HG03520 (cell line): ENCODE measurements around the gene DSCAML1.
"Not testable (repeated sequence)": the region's sequence is repeated elsewhere in the genome, so short reads cannot be mapped to it uniquely, and the experiment has no call there.

Experiments used
- ATAC-seq: cut with Tn5 transposase; IDR thresholded peaks from one replicate; pipeline ENCODE4 v1.9.1; 2021; ENCODE audit warnings: mild to moderate bottlenecking, moderate library complexity; ENCODE audit not compliant: unreplicated experiment

DSCAML1 gene

GRCh38 chr11:117461396-117462182 is 335.4 kb downstream of the DSCAML1 start:
- no peak for ATAC-seq

- ATAC-seq: no peak
Measured at GRCh38 chr11:117459979-117460300, 337.1 kb downstream of the DSCAML1 start.

DNA sequence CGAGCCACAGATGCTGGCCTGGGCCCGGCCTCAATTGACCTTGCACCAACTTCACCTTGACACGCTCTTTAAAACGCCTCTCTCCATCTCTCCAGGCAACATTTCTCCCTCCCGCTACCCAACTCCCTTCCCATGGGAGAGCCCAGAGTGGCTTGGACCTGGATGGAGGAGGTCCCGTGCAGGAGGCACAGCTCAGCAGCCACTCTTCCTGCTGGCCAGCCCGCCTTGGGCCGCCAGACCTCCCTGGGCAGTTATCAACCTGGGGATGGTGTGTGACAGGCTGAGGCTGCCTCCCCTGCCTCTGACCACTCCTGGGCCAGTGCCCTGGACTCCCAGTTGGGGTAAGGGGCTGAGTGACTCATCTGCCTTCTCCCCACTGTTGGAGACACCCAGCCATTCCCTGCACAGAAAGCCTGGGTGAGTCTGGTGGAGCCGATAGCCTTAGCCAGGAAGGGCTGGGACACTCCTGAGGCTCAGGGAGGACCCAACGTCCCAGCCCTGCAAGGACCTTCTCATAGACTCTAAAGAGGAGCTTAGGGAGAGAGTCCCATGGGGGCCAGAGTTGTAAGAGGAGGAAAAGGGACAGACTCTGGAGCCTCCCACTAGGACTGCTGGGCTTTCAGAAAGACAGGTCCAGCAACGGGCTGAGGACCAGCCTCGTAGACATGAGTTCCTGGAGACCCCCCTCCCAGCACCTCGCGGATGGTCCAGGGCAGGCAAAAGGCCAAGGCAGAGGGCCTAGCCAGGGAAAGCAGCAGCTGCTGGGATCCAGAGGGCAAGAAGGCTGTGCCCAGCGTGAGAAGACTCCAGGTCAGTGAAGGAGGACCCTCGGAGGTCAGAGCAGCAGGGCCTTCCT is 337.7 kb downstream of the DSCAML1 start:
- ATAC-seq: no peak

GRCh38 chr11:117458275-117459122 is 338.5 kb downstream of the DSCAML1 start:
- no peak for ATAC-seq

DNA sequence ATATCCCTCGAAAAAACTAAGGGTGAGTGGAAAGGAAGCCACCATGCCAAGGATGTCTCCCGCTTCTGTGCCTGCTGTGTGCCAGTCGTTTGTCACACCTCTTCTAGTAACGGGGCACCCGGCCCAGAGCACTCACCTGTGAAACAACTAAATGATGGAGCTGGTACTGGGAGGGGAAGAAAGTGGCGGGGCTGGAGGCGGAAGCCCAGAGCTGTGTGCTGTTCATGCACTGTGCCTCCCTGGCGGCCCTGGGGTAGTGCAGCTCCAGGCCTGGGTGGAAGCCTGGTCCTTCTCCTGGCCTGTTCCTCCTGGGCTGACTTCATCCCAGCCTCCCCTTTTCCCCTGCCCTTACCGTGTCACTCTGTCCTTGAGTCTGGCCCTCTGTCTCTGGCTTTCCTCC is 339.2 kb downstream of the DSCAML1 start:
- ATAC-seq: no peak

- no peak for ATAC-seq
Measured at GRCh38 chr11:117457031-117457785, 339.8 kb downstream of the DSCAML1 start.

GRCh38 chr11:117456721-117457029 is 340.3 kb downstream of the DSCAML1 start:
- not testable (repeated sequence) for ATAC-seq

DNA sequence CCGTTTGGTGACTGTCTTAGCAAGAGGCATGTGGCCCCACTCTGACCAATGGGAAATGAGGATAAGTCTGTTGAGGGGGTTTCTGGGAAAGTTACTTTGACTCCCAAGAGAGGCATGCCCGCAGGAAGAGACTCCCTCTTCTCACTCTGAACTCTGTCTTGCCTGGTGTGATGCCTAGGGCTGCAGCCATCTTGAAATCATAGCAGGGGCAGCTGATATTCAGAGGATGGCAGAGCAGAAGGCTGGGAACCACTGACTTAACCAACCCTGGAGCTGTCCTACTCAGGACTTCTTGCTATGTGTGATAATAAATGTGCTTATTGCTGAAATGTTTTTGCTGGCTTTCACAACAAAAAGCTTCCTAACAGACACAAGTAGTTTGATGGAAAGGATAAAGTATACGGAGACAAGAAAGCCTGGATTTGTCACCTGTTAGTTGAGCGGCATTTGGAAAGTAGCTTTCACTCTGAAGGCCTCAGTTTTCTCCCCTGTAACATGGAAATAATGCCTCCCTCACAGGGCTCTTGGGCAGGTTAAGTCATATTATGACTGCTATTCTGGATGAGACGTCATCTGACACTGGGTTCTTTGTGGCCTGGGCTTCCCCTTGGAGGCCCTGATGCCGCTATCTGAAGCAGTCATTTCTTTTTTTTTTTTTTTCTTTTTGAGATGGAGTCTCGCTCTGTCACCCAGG is 340.8 kb downstream of the DSCAML1 start:
- ATAC-seq: peak; percentile 68

GRCh38 chr11:117454564-117454917 is 342.5 kb downstream of the DSCAML1 start:
- no peak for ATAC-seq

- no peak for ATAC-seq
Measured at GRCh38 chr11:117453886-117454563, 343.0 kb downstream of the DSCAML1 start.

- ATAC-seq: no peak
Measured at GRCh38 chr11:117449111-117449693, 347.8 kb downstream of the DSCAML1 start.

- ATAC-seq: no peak
Measured at GRCh38 chr11:117444711-117445658, 352.0 kb downstream of the DSCAML1 start.

DNA sequence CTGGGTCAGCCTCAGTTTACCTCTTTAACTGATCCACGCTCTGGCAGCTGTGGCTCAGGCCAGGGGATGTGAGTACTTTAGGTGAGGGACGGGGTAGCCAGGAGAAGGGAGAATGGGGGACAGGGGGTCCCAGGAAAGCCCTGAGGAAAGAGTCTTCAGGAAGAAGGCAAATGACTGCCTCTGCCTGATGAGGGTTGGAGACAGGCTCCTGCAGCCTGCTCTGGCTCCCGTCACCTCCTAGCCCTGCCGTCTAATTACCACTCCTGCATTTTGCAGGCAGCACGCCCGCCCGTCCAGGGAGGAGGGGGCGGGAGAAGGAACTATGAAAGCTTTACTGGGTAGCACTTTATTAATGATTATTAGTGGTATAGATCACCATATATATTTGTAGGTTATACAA is 352.8 kb downstream of the DSCAML1 start:
- ATAC-seq: no peak

DNA sequence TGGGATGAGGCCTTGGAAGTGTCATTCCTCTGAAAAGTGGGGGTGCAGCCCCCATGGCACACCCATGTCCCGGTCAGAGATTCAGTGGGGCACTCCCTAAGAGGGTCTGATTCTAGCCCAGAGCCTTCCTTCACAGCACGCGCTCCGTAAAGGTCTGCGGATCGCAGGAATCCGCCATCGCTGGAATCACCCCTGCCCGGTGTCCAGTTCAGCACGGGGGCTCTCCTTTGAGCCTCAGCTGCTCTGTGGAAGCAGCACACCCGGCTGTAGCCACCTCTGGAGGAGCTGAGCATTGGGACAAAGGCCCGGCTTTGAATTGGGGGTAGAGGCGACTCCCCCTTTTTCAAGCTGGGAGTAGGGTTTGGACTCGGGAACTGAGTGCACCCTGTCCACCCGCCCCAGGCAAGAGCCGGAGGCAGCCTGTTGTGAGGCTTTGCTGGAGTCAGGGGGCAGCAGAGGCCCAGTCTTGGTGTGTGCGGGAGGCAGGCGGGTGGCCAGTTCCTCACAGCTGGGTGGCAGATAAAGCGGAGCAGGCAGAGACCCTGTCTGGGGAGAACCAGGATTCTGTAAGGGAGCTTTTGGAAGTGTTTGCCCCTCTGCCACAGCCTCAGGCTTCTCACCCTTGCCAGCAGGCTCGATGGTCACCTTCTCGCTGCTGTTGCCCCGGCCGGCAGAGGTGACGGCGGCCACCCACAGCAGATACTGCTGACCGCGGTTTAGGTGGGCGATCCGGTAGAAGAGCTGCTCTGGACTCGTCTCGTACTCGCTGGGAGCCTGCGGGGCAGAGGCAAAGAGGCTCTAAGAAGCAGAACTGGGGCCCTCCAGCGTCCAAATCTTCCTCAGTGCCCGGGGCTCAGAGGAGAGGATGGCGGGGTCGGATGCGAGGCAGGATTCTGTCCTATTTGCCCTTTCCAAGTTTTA is 353.5 kb downstream of the DSCAML1 start:
- ATAC-seq: no peak

DNA sequence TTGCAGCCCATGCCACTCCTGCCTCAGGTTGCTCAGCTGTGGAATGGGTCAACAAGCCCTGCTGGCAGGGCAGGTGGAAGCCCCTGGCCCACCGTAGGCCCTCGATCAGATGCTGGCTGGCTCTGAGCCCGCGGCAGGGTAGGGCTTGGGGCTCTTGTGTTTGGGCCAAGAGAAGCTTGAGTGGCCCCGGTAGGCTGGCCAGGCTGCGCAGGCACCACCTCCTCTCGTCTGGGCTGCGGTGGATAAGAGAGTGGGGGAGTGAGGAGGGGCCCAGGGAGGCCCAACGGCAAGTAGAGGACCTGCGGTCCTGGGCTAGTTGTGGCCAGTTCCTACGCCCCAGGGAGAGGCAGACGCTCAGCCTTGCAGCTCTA is 354.2 kb downstream of the DSCAML1 start:
- no peak for ATAC-seq

- no peak for ATAC-seq
Measured at GRCh38 chr11:117442049-117442868, 354.8 kb downstream of the DSCAML1 start.
